Stimulated activated CD4-positive, alpha-beta T cell treated with anti-CD3 and anti-CD28 coated beads, Interleukin-15, amount 100 ng/mL, for 24 hours (primary cell): ENCODE measurements around the gene AGO4.
"Not testable (repeated sequence)": the region's sequence is repeated elsewhere in the genome, so short reads cannot be mapped to it uniquely, and the experiment has no call there.

Experiments used
- DNase-seq: peaks from one replicate; pipeline ENCODE4 v3.0.0-alpha.2; 2020

AGO4 gene

GRCh38 chr1:35869245-35869950, 61.6 kb downstream of the AGO4 start:
- not testable (repeated sequence) for DNase-seq

- no peak for DNase-seq
Observed at GRCh38 chr1:35870651-35871309, 63.0 kb downstream of the AGO4 start.

GRCh38 chr1:35873243-35873750, 65.5 kb downstream of the AGO4 start:
- no peak for DNase-seq

- DNase-seq, result not testable (repeated sequence)
Observed at GRCh38 chr1:35874115-35874514, 66.3 kb downstream of the AGO4 start.

DNA sequence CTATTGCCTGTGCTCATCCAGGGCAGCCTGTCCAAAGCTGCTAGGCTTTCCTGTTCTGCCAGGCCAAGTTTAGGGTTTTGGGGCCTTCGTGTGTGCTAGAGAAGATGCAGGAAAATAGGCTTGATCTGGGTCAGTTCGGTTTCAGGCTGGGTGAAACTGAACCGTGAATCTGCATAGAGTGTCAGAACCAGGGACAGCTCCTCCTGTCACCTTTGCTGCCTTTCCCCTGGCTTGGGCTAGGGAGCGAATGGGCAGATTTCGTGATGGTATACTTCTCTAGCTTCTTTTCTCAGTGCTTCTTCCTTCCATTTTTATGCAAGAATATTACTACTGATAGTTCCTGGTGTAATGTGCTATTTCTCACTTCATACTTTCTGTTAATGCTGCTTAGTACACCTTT, 69.2 kb downstream of the AGO4 start:
- no peak for DNase-seq

GRCh38 chr1:35881850-35882273, 74.0 kb downstream of the AGO4 start:
- DNase-seq, result no peak

- no peak for DNase-seq
Observed at GRCh38 chr1:35882586-35882944, 74.7 kb downstream of the AGO4 start.

GRCh38 chr1:35882945-35883634, 75.3 kb downstream of the AGO4 start, which contains the start of gene AGO1:
TSS of gene AGO1 (plus strand) at chr1:35883209. CDS start at chr1:35883422, 213 bp downstream.
- peak; percentile 97 for DNase-seq

- DNase-seq, result peak; percentile 72
Observed at GRCh38 chr1:35883635-35884101, 75.9 kb downstream of the AGO4 start.

DNA sequence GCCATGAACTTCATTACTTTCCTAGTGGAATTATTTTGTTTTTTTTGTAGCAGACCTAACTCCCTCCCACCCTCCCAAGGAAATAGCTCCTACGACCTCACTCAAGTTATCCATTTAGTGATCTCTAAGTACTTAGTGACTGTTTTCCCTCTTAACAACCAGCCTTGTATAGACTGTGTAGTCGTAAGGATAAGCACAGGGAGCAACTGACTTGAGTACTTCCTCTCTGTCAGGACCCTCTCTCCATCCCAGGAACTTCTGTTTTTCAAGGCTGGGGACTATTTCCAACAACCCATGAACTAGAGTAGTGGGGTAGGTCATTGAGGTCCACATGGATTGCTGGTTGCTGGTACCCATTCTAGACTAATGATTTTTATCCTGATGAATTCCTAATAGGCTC, 77.1 kb downstream of the AGO4 start:
- no peak for DNase-seq

DNA sequence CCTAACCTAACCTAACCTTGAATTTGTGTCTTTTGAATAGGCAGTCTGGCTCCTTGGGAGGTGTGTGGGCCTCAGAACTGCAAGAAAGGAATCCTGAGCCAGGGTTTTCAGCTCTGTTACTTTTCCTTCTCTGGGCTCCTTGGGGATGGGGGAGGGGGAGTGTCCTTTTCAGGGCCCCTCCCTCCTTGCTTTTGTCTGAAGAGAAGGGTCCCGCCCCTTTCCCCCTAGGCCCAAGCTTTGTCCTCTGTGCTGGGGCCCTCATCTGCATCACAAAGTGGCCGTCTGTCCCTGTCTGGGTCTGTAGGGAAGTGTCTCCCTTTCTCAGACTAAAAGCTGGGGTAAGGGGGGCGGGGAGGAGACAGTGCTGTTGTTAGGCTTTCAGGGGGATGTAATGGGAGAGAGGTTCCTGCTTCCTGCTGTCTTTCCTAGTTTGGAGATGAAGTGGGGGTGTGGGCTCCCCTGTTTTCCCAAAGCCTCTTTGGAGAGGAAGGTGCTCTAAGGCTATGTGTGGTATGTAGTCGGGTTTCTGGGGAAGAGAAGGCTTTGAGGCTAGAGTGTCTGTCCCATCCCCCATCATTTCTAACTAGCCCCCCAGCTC, 78.2 kb downstream of the AGO4 start:
- DNase-seq, result no peak

DNA sequence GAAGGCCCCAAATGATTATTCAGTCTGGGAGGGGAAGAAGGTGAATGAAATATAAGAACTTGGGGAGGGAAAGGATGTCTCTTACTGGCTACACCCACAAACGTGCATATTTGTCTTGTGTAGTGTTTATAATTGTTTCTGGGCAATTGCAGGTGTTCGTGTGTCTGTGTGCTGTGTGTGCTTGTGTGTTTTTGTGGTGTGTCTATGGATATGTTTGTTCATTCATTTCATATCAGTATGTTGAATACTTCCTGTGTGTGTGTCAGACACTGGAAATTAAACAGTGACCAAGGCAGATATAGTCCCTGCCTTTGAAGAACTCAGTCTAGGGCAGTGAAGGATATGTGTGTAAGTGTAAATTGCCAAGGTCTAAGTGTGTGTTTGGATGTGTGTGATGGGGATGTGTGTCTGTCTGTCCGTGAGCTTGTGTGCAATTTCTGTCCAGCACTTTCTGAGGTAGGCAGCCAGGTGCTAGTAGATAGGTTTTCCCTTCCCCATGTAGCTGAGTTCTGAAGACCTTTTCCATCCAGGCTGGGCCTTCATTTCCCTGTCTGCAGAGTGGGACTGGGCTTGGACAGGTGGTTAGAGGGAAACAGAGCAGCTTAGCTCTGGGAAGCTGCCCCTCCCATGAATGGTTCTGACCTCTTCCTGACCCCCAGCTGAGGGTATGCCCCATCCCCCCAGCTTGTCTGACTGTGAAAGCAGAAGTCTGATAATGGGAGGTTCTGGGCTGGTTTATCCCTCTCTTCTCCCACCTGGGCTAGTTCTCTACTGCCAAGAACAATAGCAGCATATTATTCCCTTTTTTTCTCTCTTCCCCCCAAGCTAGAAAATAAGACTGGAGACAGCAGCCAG, 79.0 kb downstream of the AGO4 start:
- no peak for DNase-seq

- no peak for DNase-seq
Observed at GRCh38 chr1:35887508-35887907, 79.7 kb downstream of the AGO4 start.

- no peak for DNase-seq
Observed at GRCh38 chr1:35888255-35888654, 80.4 kb downstream of the AGO4 start.

DNA sequence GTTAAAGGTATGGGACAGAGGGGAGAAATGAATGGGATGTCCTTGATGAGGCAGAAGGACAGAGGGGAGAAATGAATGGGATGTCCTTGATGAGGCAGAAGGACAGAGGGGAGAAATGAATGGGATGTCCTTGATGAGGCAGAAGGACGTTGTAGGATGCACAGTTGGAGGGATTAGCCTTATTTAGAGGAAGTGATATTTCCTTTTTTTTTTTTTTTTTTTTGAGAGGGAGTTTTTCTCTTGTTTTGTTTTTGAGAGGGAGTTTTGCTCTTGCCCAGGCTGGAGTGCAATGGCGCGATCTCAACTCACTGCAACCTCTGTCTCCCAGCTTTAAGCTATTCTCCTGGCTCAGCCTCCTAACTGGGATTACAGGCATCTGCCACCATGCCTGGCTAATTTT, 81.2 kb downstream of the AGO4 start:
- not testable (repeated sequence) for DNase-seq

DNA sequence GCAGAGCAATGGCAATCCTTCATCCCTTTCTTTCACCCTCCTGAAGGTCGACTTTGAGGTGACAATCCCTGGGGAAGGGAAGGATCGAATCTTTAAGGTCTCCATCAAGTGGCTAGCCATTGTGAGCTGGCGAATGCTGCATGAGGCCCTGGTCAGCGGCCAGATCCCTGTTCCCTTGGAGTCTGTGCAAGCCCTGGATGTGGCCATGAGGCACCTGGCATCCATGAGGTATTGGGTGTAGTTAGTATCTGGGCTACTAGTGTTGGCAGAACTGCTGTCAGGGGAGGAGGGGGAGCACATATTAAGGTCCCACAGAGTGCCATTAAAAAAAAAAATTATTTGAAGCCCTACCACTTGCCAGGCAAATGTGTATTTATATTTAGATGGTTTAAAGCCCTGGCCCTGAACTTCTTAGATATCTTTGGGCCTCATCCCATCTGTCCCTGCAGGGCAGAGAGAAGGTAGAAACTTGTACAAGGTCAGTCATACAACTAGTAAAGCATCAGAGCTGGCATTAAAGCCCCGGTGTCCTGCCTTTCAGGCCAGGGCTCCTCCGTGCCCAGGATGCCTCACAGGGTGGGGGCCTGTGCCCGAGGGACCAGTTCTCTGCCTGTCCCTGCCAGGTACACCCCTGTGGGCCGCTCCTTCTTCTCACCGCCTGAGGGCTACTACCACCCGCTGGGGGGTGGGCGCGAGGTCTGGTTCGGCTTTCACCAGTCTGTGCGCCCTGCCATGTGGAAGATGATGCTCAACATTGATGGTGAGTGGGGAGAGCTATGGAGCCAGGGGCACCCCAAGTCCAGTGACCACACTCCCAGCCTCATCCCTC, 85.4 kb downstream of the AGO4 start:
- DNase-seq, result no peak

DNA sequence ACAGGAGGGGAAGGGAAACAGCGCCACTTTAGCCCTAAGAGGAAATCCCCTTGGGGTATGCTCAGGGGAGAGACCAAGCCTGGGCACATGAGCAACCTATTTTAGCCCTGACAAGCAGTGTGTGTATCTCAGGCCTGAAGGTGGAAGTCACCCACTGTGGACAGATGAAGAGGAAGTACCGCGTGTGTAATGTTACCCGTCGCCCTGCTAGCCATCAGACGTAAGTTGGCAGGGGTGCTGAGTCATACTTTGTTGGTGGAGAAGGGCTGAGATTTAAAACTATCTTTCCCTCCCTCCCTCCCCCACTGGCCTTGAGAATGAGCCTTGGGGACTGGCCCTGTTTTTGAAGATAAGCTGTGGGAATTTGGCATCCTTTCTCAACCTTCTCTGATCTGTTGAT, 86.4 kb downstream of the AGO4 start:
- no peak for DNase-seq

DNA sequence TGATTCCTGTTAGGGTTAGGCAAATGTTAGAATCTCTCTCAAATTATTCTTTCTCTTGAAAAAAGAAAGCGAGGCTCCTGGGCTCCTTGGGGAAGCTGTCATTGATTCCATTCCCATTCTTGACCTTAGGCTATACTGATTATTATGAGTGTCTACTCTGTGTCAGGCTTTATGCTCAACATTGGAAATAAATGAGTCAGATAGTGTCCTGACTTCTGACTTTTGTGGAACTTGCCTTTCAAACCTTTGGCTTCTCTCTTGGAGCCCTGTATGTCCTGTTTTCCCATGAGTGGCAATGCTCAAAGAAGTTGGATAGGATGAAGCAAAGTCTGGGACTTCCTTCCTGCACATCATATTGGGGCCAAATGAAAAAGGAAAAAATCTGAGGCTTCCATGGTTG, 86.8 kb downstream of the AGO4 start:
- no peak for DNase-seq

- no peak for DNase-seq
Observed at GRCh38 chr1:35899941-35900340, 92.1 kb downstream of the AGO4 start.

DNA sequence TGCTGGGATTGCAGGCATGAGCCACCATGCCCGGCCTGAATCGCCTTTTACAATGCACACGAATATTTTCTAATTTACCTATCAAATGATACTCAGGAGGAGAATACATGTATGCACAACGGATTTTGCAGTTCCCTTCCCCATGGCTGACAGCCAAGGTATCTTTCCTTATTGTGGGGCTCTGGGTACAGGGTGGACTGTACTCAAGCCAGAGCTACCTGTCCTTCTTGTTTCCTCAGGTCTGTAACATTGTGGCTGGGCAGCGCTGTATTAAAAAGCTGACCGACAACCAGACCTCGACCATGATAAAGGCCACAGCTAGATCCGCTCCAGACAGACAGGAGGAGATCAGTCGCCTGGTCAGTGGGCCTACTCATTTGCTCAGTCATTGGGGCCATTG, 93.4 kb downstream of the AGO4 start:
- no peak for DNase-seq

GRCh38 chr1:35902671-35903070, 94.9 kb downstream of the AGO4 start:
- DNase-seq, result no peak
